Sigmoid colon (tissue), 7 donors: Measurements from ENCODE around the gene JAKMIP3. TPM values are rescaled to one million over a fixed set of nuclear protein-coding genes. Genes with fewer than 3 reads are reported as not detected.

Experiments used
- DNase-seq: peaks from one replicate; pipeline ENCODE4 v3.0.0-alpha.2; 2019
- H3K27ac ChIP-seq, 4 donors: fragments of 200-600 bp; sonication (generic); one replicate each; pipeline ENCODE4 v1.5.1; 2016 to 2019; ENCODE audit warnings: mild to moderate bottlenecking in 1 of 4
- H3K27me3 ChIP-seq, 3 donors: fragments of 200-600 bp; sonication (generic); one replicate each; pipeline ENCODE4 v1.5.1; 2019; ENCODE audit warnings: mild to moderate bottlenecking in 1 of 3
- H3K36me3 ChIP-seq, 4 donors: fragments of 200-600 bp; sonication (generic); one replicate each; pipeline ENCODE4 v1.5.1; 2016 to 2019
- H3K4me1 ChIP-seq, 4 donors: fragments of 200-600 bp; sonication (generic); one replicate each; pipeline ENCODE4 v1.5.1; 2017 to 2019
- H3K4me3 ChIP-seq, 4 donors: fragments of 200-600 bp; sonication (generic); one replicate each; pipeline ENCODE4 v1.5.1; 2017 to 2019; ENCODE audit warnings: mild to moderate bottlenecking in 2 of 4, moderate library complexity in 1 of 4
- H3K9me3 ChIP-seq, 4 donors: fragments of 200-600 bp in 3 of 4; sonication (generic) in 3 of 4; one replicate each; pipeline versions ENCODE4 v1.5.1 to v1.6.1; 2013 to 2019
- CTCF ChIP-seq, 4 experiments: fragments of 450-650 bp in 3 of 4; fragments of 200-600 bp in 1 of 4; IDR thresholded peaks; one replicate each; pipeline ENCODE4 v1.5.1; 2016 to 2019; ENCODE audit warnings: antibody characterized with exemption in 4 of 4, mild to moderate bottlenecking in 3 of 4, moderate library complexity in 2 of 4
- EP300 ChIP-seq, 4 donors: sonication (generic); formaldehyde crosslinking; IDR thresholded peaks; one replicate each; pipeline ENCODE4 v1.6.1; 2017; ENCODE audit warnings: antibody characterized with exemption in 4 of 4
- POLR2A ChIP-seq, 2 donors: fragments of 450-650 bp; IDR thresholded peaks; one replicate each; pipeline ENCODE4 v1.6.1; 2016; ENCODE audit warnings: antibody characterized with exemption in 2 of 2, mild to moderate bottlenecking in 2 of 2, moderate library complexity in 2 of 2
- POLR2AphosphoS5 ChIP-seq, 4 donors: sonication (generic); formaldehyde crosslinking; IDR thresholded peaks; one replicate each; pipeline ENCODE4 v1.6.1; 2017; ENCODE audit warnings: antibody characterized with exemption in 4 of 4
- WGBS, 2 donors: extraction: QIAGEN DNeasy Blood & Tissue Kit; methylation state at CpG; one replicate each; pipeline ENCODE4 v1.1.7; 2013; 5-methylcytosine and 5-hydroxymethylcytosine counted together
- intact Hi-C: fragments of 100-400 bp; cut with DNase I; formaldehyde crosslinking; loops from one replicate; pipeline ENCODE4 v1.15.1; 2023
- polyA plus RNA-seq, 3 donors: library from polyadenylated mRNA; stranded (reverse); fragments of 200-250 nt; gene quantifications; one replicate each; pipeline ENCODE4 v1.2.3, GENCODE V29; 2013
- total RNA-seq, 4 donors: library from RNA; depleted of rRNA; stranded (reverse); fragments of >200 nt; gene quantifications; one replicate each; pipeline ENCODE4 v1.1.0, GENCODE V29; 2016
- donor health status: healthy with polysubstance abuse.
- donor health status: Bipolar disorder and iron deficiency.
- donor health status: healthy.

Gene JAKMIP3
- total and polyA plus RNA-seq, 7 donors: 0.22 to 3.0 (median 0.71) TPM; not detected in 2

GRCh38 chr10:132094581-132095234, 29.0 kb downstream of the JAKMIP3 start:
- no peaks in the 10 kb centered on the region for H3K4me1 ChIP-seq
- DNase-seq: no peak
- no peaks in the 10 kb centered on the region for H3K36me3 ChIP-seq
- intact Hi-C loops: no loop called here
- no peak overlapping the region for H3K27ac ChIP-seq
- no peaks in the 10 kb centered on the region for H3K27me3 ChIP-seq
- no peaks in the 10 kb centered on the region for H3K9me3 ChIP-seq
- TF ChIP-seq EP300 (IDR thresholded peaks at IDR 0.05) (no peak), POLR2A (IDR thresholded peaks at IDR 0.05) (no peak), CTCF (IDR thresholded peaks at IDR 0.05) (no peak), POLR2AphosphoS5 (IDR thresholded peaks at IDR 0.05) (no peak)
- H3K4me3 ChIP-seq: no peak overlapping the region
- WGBS, 2 donors: 58 to 75% methylated on average over 9 of the region's 9 CpGs

- no peaks in the 10 kb centered on the region for H3K4me1 ChIP-seq
- H3K27ac ChIP-seq: no peak overlapping the region
- 92% methylated on average over 12 of the region's 12 CpGs for WGBS, 2 donors
- H3K4me3 ChIP-seq: no peak overlapping the region
- DNase-seq: no peak
- intact Hi-C loops: no loop called here
- no peaks in the 10 kb centered on the region for H3K9me3 ChIP-seq
- TF ChIP-seq POLR2A (IDR thresholded peaks at IDR 0.05) (no peak), CTCF (IDR thresholded peaks at IDR 0.05) (no peak), EP300 (IDR thresholded peaks at IDR 0.05) (no peak), POLR2AphosphoS5 (IDR thresholded peaks at IDR 0.05) (no peak)
- no peaks in the 10 kb centered on the region for H3K27me3 ChIP-seq
- no peaks in the 10 kb centered on the region for H3K36me3 ChIP-seq
Observed at GRCh38 chr10:132095403-132096113, 29.8 kb downstream of the JAKMIP3 start.

GRCh38 chr10:132096223-132096622, 30.5 kb downstream of the JAKMIP3 start:
- TF ChIP-seq CTCF (IDR thresholded peaks at IDR 0.05) (no peak), POLR2A (IDR thresholded peaks at IDR 0.05) (no peak), POLR2AphosphoS5 (IDR thresholded peaks at IDR 0.05) (no peak), EP300 (IDR thresholded peaks at IDR 0.05) (no peak)
- Histone ChIP-seq H3K27ac (no peak overlapping the region), H3K4me3 (no peak overlapping the region), H3K4me1 (no peaks in the 10 kb centered on the region), H3K9me3 (no peaks in the 10 kb centered on the region), H3K36me3 (no peaks in the 10 kb centered on the region), H3K27me3 (no peaks in the 10 kb centered on the region)
- WGBS, 2 donors: 25 to 43% methylated on average over 6 of the region's 6 CpGs
- intact Hi-C loops: no loop called here
- no peak for DNase-seq

GRCh38 chr10:132096863-132097478, 31.2 kb downstream of the JAKMIP3 start:
- Histone ChIP-seq H3K27me3 (no peaks in the 10 kb centered on the region), H3K9me3 (no peaks in the 10 kb centered on the region), H3K4me3 (no peak overlapping the region), H3K36me3 (no peaks in the 10 kb centered on the region), H3K27ac (no peak overlapping the region), H3K4me1 (no peaks in the 10 kb centered on the region)
- TF ChIP-seq CTCF (IDR thresholded peaks at IDR 0.05): no peak
- no peak for TF ChIP-seq POLR2A (IDR thresholded peaks at IDR 0.05)
- TF ChIP-seq EP300 (IDR thresholded peaks at IDR 0.05): no peak
- no peak for TF ChIP-seq POLR2AphosphoS5 (IDR thresholded peaks at IDR 0.05)
- intact Hi-C loops: no loop called here
- WGBS, 2 donors: 91 to 94% methylated on average over 22 of the region's 22 CpGs
- DNase-seq: no peak
